Endothelial cell of umbilical vein (primary cell): ENCODE data around the gene INPP4B. TPM values are rescaled to one million over a fixed set of nuclear protein-coding genes. Genes with fewer than 3 reads are reported as not detected.

Source experiments
- BruUV-seq: library from RNA; stranded (reverse); fragments of 400-500 nt; replicated peaks from 2 replicates; lab custom pipeline; 2021; lab: Mats Ljungman, UMichigan
- CTCF ChIA-PET: fragments of 300-600, 350-600 bp; sonication (Branson Sonifier 250); formaldehyde crosslinking; loops from one replicate; lab custom pipeline; 2021; ENCODE audit warnings: antibody characterized with exemption, inconsistent platforms; lab: Charles Lee
- POLR2A ChIA-PET: fragments of 300-600, 350-600 bp; sonication (Branson Sonifier 250); formaldehyde crosslinking; loops from one replicate; lab custom pipeline; 2021; ENCODE audit warnings: antibody characterized with exemption, inconsistent platforms; lab: Charles Lee
- DNase-seq: peaks from one replicate; pipeline ENCODE4 v3.0.0-alpha.2; 2011; ENCODE audit warnings: low read depth, low spot score
- FAIRE-seq: peaks from 2 replicates; lab custom pipeline; 2011; peaks lifted over from hg19 to GRCh38; lab: Jason Lieb, UNC
- H2AFZ ChIP-seq: 2 replicates; pipeline ENCODE4 v1.6.0; 2012; ENCODE audit warnings: low read depth, low read length, control low read depth, inconsistent platforms
- H3K27ac ChIP-seq: 2 replicates; pipeline ENCODE4 v1.5.1; 2011; ENCODE audit warnings: low read depth, mild to moderate bottlenecking, control low read depth, low read length, moderate library complexity; ENCODE audit not compliant: insufficient read depth
- H3K27me3 ChIP-seq, 2 experiments: 2 replicates each; pipeline versions ENCODE4 v1.6.0 to v1.6.1; 2011; ENCODE audit warnings: low read length in 2 of 2, mixed read lengths in 1 of 2; ENCODE audit not compliant: control insufficient read depth in 2 of 2, insufficient read depth in 2 of 2
- H3K36me3 ChIP-seq, 2 experiments: 2 replicates in 1 of 2; 3 replicates in 1 of 2; pipeline ENCODE4 v1.5.1; 2011; ENCODE audit warnings: low read length in 2 of 2, mild to moderate bottlenecking in 1 of 2, moderate library complexity in 1 of 2; ENCODE audit not compliant: control insufficient read depth in 2 of 2, insufficient read depth in 2 of 2; ENCODE audit errors: extremely low read depth in 1 of 2
- H3K4me1 ChIP-seq: 3 replicates; pipeline ENCODE4 v1.5.1; 2011; ENCODE audit warnings: mild to moderate bottlenecking, low read length; ENCODE audit not compliant: control insufficient read depth, insufficient read depth; ENCODE audit errors: extremely low read depth
- H3K4me2 ChIP-seq: 2 replicates; pipeline ENCODE4 v1.6.1; 2011; ENCODE audit warnings: low read length, control low read depth, mixed read lengths; ENCODE audit not compliant: insufficient read depth
- H3K4me3 ChIP-seq, 3 experiments: fragments of 200-600 bp in 1 of 3; sonication (generic), shearing (Covaris generic) in 1 of 3; replicated peaks in 1 of 3; 2 replicates each; pipeline ENCODE4 v1.5.1; 2011 to 2016; ENCODE audit warnings: control low read depth in 3 of 3, low read length in 3 of 3, mild to moderate bottlenecking in 2 of 3, inconsistent platforms in 1 of 3, low read depth in 1 of 3, moderate library complexity in 1 of 3; ENCODE audit not compliant: insufficient read depth in 1 of 3
- H3K79me2 ChIP-seq: 2 replicates; pipeline ENCODE4 v1.6.0; 2012; ENCODE audit warnings: low read length, inconsistent platforms; ENCODE audit not compliant: control insufficient read depth, insufficient read depth
- H3K9ac ChIP-seq: replicated peaks from 2 replicates; pipeline ENCODE3; 2011; ENCODE audit warnings: low read length, control low read depth; ENCODE audit not compliant: insufficient read depth; ENCODE audit errors: extremely low read depth
- H3K9me1 ChIP-seq: replicated peaks from 3 replicates; pipeline ENCODE4 v1.6.0; 2011; ENCODE audit warnings: mild to moderate bottlenecking, low read length; ENCODE audit not compliant: control insufficient read depth, insufficient read depth; ENCODE audit errors: extremely low read depth
- H3K9me3 ChIP-seq: replicated peaks from 2 replicates; pipeline ENCODE4 v1.5.1; 2012; ENCODE audit warnings: low read length, inconsistent platforms; ENCODE audit not compliant: control insufficient read depth, insufficient read depth
- H4K20me1 ChIP-seq: replicated peaks from 2 replicates; pipeline ENCODE3; 2011; ENCODE audit warnings: mild to moderate bottlenecking, low read length; ENCODE audit not compliant: control insufficient read depth, insufficient read depth; ENCODE audit errors: extremely low read depth
- EZH2 ChIP-seq: IDR thresholded peaks from 2 replicates; pipeline ENCODE4 v1.6.1; 2012; ENCODE audit warnings: borderline replicate concordance, low read depth, mild to moderate bottlenecking, moderate library complexity, low read length, inconsistent platforms; ENCODE audit not compliant: severe bottlenecking
- FOS ChIP-seq: IDR thresholded peaks from 2 replicates; pipeline ENCODE4 v1.6.1; 2011; ENCODE audit warnings: mild to moderate bottlenecking, low read length, moderate library complexity, borderline replicate concordance; ENCODE audit not compliant: insufficient read depth
- JUN ChIP-seq: IDR thresholded peaks from 2 replicates; pipeline ENCODE4 v1.6.1; 2011; ENCODE audit warnings: borderline replicate concordance, low read depth; ENCODE audit not compliant: insufficient read length, insufficient read depth
- MAX ChIP-seq: IDR thresholded peaks from 2 replicates; pipeline ENCODE4 v1.6.1; 2011; ENCODE audit not compliant: insufficient read depth, insufficient read length
- MYC ChIP-seq: IDR thresholded peaks from one replicate; pipeline ENCODE4 v1.6.1; 2011; ENCODE audit warnings: mild to moderate bottlenecking, low read depth, low read length
- dilution Hi-C: fragments of 300-500 bp; cut with MboI; formaldehyde crosslinking; loops from one replicate; pipeline ENCODE4 v1.15.0; 2019; ENCODE audit warnings: low sequenced_read_pairs; ENCODE audit not compliant: extremely low pct_ligation_motif_present
- intact Hi-C: fragments of 100-400 bp; cut with micrococcal nuclease; formaldehyde crosslinking; loops from one replicate; pipeline ENCODE4 v1.10.0; 2022
- polyA plus RNA-seq, 4 experiments: library from polyadenylated mRNA; depleted of rRNA in 3 of 4; stranded (reverse) in 3 of 4; unstranded in 1 of 4; fragments of >200 nt; gene quantifications; 2 replicates each; pipeline versions ENCODE4 v1.2.1 to v1.2.3, GENCODE V29; 2011 to 2012; ENCODE audit warnings: missing spikeins in 1 of 4
- total RNA-seq: library from RNA; stranded (reverse); gene quantifications from 2 replicates; pipeline ENCODE4 v1.2.3, GENCODE V29; 2021

The INPP4B gene
- total and polyA plus RNA-seq, 2 donors (not counting 3 experiments of a cell fraction or from before 2014, with no cell fraction given) = 0.41 to 3.1 TPM

DNA sequence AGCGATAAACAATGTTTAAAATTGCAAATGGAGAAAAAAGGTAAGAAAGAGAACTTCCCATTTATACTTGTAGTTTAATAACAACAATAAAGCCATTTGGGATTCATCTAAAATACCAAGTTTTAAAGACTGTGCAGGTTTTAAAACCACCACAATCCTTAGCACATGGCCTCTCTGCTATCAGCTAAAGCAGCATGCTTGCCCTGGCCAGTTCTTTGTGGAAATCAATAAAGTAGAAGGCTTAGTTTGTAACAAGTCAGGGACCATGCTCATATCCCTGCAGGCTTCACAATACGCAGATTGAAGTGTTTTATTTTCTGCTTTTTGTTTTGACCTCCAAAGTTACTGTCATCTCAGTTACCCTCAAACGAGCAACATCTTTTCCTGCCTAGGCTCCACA is 249.5 kb downstream of the INPP4B start:
- Histone ChIP-seq H3K27me3 (no peaks in the 10 kb centered on the region), H3K27ac (no peak overlapping the region), H2AFZ (no peak overlapping the region), H3K9me1 (no peaks in the 10 kb centered on the region), H3K4me3 (no peak overlapping the region), H3K79me2 (no peaks in the 10 kb centered on the region), H4K20me1 (no peaks in the 10 kb centered on the region), H3K9ac (no peak overlapping the region), H3K4me2 (no peak overlapping the region), H3K9me3 (no peaks in the 10 kb centered on the region), H3K4me1 (no peaks in the 10 kb centered on the region), H3K36me3 (no peaks in the 10 kb centered on the region)
- DNase-seq (no peak), FAIRE-seq (no peak)
- ChIA-PET CTCF (interaction anchor here (1.3 kb wide), 1 partner anchor 38 kb away, joined by 3 read pairs; no protein-coding TSS in a partner anchor), POLR2A (no interaction called here)
- BruUV-seq = no TSS peak
- TF ChIP-seq MAX (no peak), JUN (no peak), FOS (no peak)
- intact Hi-C loops (no loop called here), dilution Hi-C loops (no loop called here)

DNA sequence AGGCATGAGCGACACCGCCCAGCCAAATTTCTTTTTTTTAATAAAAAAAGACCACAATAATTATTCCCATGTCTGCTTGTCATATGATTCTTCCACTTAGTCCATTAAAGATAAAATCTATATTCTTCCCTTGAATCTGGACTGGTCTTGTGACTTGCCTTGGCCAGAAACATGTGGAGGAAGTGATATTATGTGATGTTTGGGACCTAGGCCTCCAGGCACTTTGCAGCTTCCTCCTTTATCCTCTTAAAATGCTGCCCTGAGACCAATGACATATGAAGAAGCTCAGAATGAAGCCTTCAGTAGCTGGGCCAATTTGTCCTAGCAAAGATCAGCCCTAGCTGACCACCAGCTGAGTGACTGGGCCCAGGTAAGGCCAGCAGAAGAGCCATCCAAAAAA is 250.0 kb downstream of the INPP4B start:
- Histone ChIP-seq H3K9me1 (no peaks in the 10 kb centered on the region), H3K9ac (no peak overlapping the region), H3K36me3 (no peaks in the 10 kb centered on the region), H4K20me1 (no peaks in the 10 kb centered on the region), H3K4me1 (no peaks in the 10 kb centered on the region), H3K9me3 (no peaks in the 10 kb centered on the region), H2AFZ (no peak overlapping the region), H3K4me2 (no peak overlapping the region), H3K4me3 (no peak overlapping the region), H3K27ac (no peak overlapping the region), H3K27me3 (no peaks in the 10 kb centered on the region), H3K79me2 (no peaks in the 10 kb centered on the region)
- TF ChIP-seq MAX = no peak
- no peak for TF ChIP-seq JUN
- TF ChIP-seq EZH2 = no peak
- TF ChIP-seq MYC = no peak
- no TSS peak for BruUV-seq
- intact Hi-C loops (no loop called here), dilution Hi-C loops (no loop called here)
- FAIRE-seq = no peak
- CTCF ChIA-PET = interaction anchor here (1.3 kb wide), 1 partner anchor 38 kb away, joined by 3 read pairs; no protein-coding TSS in a partner anchor
- POLR2A ChIA-PET = no interaction called here
- no peak for DNase-seq
